Measurements from ENCODE around the gene IRAK2.

GRCh38 chr3:10292505-10293419 lies 128.0 kb downstream of the IRAK2 start, which contains the start of gene GHRL:
- no peak for TF ChIP-seq CTCF (IDR thresholded peaks at IDR 0.05)
- no peak for TF ChIP-seq POLR2A (IDR thresholded peaks at IDR 0.05)

Data from ovary (tissue), 3 donors.